Measurements from ENCODE around the gene PRKCE. TPM values are rescaled to one million over a fixed set of nuclear protein-coding genes. Genes with fewer than 3 reads are reported as not detected.

PRKCE gene
- total and polyA plus RNA-seq, 4 donors: 2.5 to 38.6 (median 5.8) TPM

DNA sequence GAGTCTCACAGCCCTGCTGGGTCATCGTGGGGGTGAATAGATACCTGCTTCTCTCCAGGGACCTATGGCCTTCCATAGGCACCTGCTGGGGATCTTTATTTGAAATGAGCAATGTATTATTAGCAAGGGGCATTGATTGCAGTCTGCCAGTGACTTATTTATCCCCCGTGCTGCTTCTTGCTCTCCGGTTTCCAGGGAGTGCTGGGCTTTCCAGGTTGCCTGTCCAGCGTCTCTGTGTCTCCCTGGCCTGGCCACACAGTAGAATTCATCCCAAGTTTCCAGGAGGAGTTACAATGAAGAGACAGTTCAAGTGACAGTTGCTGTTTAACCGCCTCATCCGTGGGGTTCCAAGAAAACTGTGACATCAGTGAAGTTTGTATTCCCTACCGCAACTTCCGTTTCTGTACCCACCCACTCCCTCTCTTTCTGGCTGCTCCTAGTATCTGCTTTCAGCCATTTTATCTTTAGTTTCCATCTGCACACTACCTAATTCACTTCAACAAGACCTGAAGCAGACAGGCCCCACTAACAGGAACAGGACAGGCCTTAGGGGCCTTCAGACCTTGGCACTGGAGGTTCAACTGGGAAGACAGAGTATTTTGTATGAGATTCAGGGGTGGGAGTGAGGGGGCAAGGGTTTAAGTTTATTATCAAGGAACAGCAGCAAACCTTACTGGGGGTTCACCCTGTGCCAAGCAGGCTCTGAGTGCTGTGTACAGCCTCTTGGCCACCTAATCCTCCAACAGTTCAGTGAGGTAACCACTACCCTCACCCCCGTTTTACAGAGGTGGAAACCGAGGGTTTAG is 134.8 kb downstream of the PRKCE start (continued):
- TF ChIP-seq, protein P1, sequence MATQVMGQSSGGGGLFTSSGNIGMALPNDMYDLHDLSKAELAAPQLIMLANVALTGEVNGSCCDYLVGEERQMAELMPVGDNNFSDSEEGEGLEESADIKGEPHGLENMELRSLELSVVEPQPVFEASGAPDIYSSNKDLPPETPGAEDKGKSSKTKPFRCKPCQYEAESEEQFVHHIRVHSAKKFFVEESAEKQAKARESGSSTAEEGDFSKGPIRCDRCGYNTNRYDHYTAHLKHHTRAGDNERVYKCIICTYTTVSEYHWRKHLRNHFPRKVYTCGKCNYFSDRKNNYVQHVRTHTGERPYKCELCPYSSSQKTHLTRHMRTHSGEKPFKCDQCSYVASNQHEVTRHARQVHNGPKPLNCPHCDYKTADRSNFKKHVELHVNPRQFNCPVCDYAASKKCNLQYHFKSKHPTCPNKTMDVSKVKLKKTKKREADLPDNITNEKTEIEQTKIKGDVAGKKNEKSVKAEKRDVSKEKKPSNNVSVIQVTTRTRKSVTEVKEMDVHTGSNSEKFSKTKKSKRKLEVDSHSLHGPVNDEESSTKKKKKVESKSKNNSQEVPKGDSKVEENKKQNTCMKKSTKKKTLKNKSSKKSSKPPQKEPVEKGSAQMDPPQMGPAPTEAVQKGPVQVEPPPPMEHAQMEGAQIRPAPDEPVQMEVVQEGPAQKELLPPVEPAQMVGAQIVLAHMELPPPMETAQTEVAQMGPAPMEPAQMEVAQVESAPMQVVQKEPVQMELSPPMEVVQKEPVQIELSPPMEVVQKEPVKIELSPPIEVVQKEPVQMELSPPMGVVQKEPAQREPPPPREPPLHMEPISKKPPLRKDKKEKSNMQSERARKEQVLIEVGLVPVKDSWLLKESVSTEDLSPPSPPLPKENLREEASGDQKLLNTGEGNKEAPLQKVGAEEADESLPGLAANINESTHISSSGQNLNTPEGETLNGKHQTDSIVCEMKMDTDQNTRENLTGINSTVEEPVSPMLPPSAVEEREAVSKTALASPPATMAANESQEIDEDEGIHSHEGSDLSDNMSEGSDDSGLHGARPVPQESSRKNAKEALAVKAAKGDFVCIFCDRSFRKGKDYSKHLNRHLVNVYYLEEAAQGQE (IDR thresholded peaks at IDR 0.05): no peak
- TF ChIP-seq RXRA (IDR thresholded peaks at IDR 0.05): no peak

DNA sequence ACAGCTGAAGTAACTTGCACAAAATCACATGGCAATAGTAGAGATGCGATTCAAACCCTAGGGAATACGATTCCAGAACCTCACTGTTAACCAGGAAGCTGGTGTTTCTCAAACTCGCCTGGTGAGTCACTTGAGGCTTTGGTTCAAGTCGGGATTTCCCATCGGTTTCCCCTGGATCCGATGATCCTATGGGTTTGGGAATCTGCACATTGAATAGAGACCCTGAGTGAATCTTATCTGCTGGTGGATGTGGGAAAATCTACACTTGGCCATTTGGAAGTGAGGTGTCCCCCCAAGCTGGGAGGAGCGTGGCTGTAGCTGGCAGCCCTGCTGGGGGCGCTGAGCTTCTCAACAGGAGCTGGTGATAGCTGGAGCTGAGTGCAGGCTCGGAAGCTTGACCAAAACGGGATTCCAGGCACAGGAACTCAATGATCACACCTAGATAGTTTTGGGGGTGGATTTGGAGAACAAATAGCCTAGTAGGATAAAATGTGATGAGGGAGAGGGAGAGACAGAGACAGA is 135.4 kb downstream of the PRKCE start:
- no peak for DNase-seq (ENCODE audit: low spot score)
- Histone ChIP-seq H3K27me3 (ENCODE audit: control insufficient read depth in 4 of 4, insufficient read depth in 4 of 4, low read length in 3 of 4) (no peaks in the 10 kb centered on the region), H3K9me3 (ENCODE audit: control insufficient read depth in 4 of 4, low read length in 3 of 4) (no peaks in the 10 kb centered on the region), H3K4me3 (ENCODE audit: low read depth in 1 of 3, low read length in 3 of 3) (no peak overlapping the region), H3K4me1 (ENCODE audit: control insufficient read depth in 4 of 4, insufficient read depth in 4 of 4, low read length in 3 of 4) (no peaks in the 10 kb centered on the region), H3K36me3 (ENCODE audit: control insufficient read depth in 4 of 4, insufficient read depth in 3 of 4, low read depth in 1 of 4, low read length in 3 of 4) (no peaks in the 10 kb centered on the region), H3K9ac (ENCODE audit: low read depth in 1 of 2, low read length in 2 of 2) (no peak overlapping the region), H3K27ac (ENCODE audit: low read depth in 1 of 2, low read length in 2 of 2) (no peak overlapping the region)
- 95% methylated on average over 10 of the region's 10 CpGs for WGBS
- TF ChIP-seq, protein P2, sequence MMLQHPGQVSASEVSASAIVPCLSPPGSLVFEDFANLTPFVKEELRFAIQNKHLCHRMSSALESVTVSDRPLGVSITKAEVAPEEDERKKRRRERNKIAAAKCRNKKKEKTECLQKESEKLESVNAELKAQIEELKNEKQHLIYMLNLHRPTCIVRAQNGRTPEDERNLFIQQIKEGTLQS (IDR thresholded peaks at IDR 0.05): no peak
- TF ChIP-seq EGR1 (IDR thresholded peaks at IDR 0.05; ENCODE audit: low read depth in 2 of 2) (no peak), NR2F2 (IDR thresholded peaks at IDR 0.05) (no peak)

DNA sequence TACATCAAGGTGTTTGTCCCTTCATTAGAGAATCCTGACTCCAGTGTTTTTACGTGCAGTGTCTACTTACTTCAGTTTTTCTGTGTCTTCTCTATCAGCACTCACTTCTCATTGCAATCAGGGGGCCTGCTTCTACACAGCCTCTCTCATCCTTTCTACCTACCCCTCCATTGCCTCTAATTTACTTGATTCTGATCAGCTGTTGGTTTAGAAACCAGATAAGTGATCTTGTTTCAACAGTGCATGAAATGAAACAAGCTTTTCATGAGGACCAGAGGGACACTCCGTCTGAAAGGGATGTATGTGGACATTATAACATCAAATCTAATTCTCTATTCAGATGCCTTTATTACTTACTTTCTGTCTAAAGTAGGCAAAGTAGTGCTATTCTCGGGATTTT is 136.9 kb downstream of the PRKCE start:
- 92% methylated on average over 3 of the region's 3 CpGs for WGBS
- Histone ChIP-seq H3K9ac (ENCODE audit: low read depth in 1 of 2, low read length in 2 of 2) (no peak overlapping the region), H3K36me3 (ENCODE audit: control insufficient read depth in 4 of 4, insufficient read depth in 3 of 4, low read depth in 1 of 4, low read length in 3 of 4) (no peaks in the 10 kb centered on the region), H3K27me3 (ENCODE audit: control insufficient read depth in 4 of 4, insufficient read depth in 4 of 4, low read length in 3 of 4) (no peaks in the 10 kb centered on the region), H3K4me1 (ENCODE audit: control insufficient read depth in 4 of 4, insufficient read depth in 4 of 4, low read length in 3 of 4) (no peaks in the 10 kb centered on the region), H3K27ac (ENCODE audit: low read depth in 1 of 2, low read length in 2 of 2) (no peak overlapping the region), H3K9me3 (ENCODE audit: control insufficient read depth in 4 of 4, low read length in 3 of 4) (no peaks in the 10 kb centered on the region), H3K4me3 (ENCODE audit: low read depth in 1 of 3, low read length in 3 of 3) (no peak overlapping the region)
- TF ChIP-seq NR2F2 (IDR thresholded peaks at IDR 0.05) (no peak), SP1 (IDR thresholded peaks at IDR 0.05) (no peak), EGR1 (IDR thresholded peaks at IDR 0.05; ENCODE audit: low read depth in 2 of 2) (no peak), FOXA1 (IDR thresholded peaks at IDR 0.05) (no peak), RAD21 (IDR thresholded peaks at IDR 0.05) (no peak), FOXA2 (IDR thresholded peaks at IDR 0.05) (no peak), TAF1 (conservative IDR thresholded peaks at IDR 0.05) (no peak)
- TF ChIP-seq, protein P3, sequence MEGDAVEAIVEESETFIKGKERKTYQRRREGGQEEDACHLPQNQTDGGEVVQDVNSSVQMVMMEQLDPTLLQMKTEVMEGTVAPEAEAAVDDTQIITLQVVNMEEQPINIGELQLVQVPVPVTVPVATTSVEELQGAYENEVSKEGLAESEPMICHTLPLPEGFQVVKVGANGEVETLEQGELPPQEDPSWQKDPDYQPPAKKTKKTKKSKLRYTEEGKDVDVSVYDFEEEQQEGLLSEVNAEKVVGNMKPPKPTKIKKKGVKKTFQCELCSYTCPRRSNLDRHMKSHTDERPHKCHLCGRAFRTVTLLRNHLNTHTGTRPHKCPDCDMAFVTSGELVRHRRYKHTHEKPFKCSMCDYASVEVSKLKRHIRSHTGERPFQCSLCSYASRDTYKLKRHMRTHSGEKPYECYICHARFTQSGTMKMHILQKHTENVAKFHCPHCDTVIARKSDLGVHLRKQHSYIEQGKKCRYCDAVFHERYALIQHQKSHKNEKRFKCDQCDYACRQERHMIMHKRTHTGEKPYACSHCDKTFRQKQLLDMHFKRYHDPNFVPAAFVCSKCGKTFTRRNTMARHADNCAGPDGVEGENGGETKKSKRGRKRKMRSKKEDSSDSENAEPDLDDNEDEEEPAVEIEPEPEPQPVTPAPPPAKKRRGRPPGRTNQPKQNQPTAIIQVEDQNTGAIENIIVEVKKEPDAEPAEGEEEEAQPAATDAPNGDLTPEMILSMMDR (IDR thresholded peaks at IDR 0.05; ENCODE audit: low read depth, low read length, missing input control): no peak
- TF ChIP-seq, protein P4, sequence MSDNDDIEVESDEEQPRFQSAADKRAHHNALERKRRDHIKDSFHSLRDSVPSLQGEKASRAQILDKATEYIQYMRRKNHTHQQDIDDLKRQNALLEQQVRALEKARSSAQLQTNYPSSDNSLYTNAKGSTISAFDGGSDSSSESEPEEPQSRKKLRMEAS (IDR thresholded peaks at IDR 0.05): no peak
- DNase-seq (ENCODE audit: low spot score): no peak

Measured in liver (tissue), 9 donors.